AG04449 (cell line): ENCODE measurements around the gene CPLANE2.
"Not testable (repeated sequence)": the region's sequence is repeated elsewhere in the genome, so short reads cannot be mapped to it uniquely, and the experiment has no call there.

ENCODE experiments used
- CTCF ChIA-PET: fragments of 350-600 bp; formaldehyde crosslinking; extraction: SDS; loops from one replicate; lab custom pipeline; 2021; ENCODE audit warnings: antibody characterized with exemption; lab: Yijun Ruan, JAX
- POLR2A ChIA-PET: fragments of 400-600, 350-600 bp; formaldehyde crosslinking; extraction: SDS; loops from one replicate; lab custom pipeline; 2020; ENCODE audit warnings: antibody characterized with exemption, inconsistent platforms; lab: Yijun Ruan, JAX
- DNase-seq: peaks from one replicate; pipeline ENCODE4 v3.0.0-alpha.2; 2010; ENCODE audit warnings: low read depth, low spot score
- H3K4me3 ChIP-seq: 2 replicates; pipeline ENCODE4 v1.5.1; 2011; ENCODE audit warnings: low read depth, mild to moderate bottlenecking, control low read depth, low read length
- CTCF ChIP-seq: IDR thresholded peaks from one replicate; pipeline ENCODE4 v1.5.1; 2011; ENCODE audit warnings: mild to moderate bottlenecking, moderate library complexity, low read length, control low read depth, inconsistent platforms; ENCODE audit not compliant: insufficient read depth; ENCODE audit errors: missing control alignments

The CPLANE2 gene

GRCh38 chr1:16226490-16227179, 10.3 kb downstream of the CPLANE2 start:
- ChIA-PET POLR2A (no interaction called here), CTCF (interaction anchor here (1.9 kb wide), 1 partner anchor 145 kb away, joined by 7 read pairs; no protein-coding TSS in a partner anchor)
- no peak for DNase-seq
- H3K4me3 ChIP-seq, result peak overlapping the region; percentile 12
- no peak for TF ChIP-seq CTCF

- no peak for DNase-seq
- CTCF ChIA-PET, result interaction anchor here (1.9 kb wide), 1 partner anchor 144 kb away, joined by 7 read pairs; no protein-coding TSS in a partner anchor
- POLR2A ChIA-PET, result no interaction called here
- TF ChIP-seq CTCF, result no peak
- H3K4me3 ChIP-seq, result no peak overlapping the region
These were observed 10.9 kb downstream of the CPLANE2 start for GRCh38 chr1:16226129-16226489.

GRCh38 chr1:16224472-16224871, 12.5 kb downstream of the CPLANE2 start:
- no peak for DNase-seq
- H3K4me3 ChIP-seq, result no peak overlapping the region
- CTCF ChIA-PET, result interaction anchor here (1.1 kb wide), 1 partner anchor 146 kb away, joined by 3 read pairs; no protein-coding TSS in a partner anchor
- TF ChIP-seq CTCF, result no peak
- POLR2A ChIA-PET, result no interaction called here

GRCh38 chr1:16222716-16223115, 14.3 kb downstream of the CPLANE2 start:
- DNase-seq, H3K4me3 ChIP-seq, POLR2A ChIA-PET: not testable (repeated sequence)
- CTCF ChIA-PET, result interaction anchor here (0.7 to 1.4 kb wide), 3 partner anchors 21 to 84 kb away, joined by 3 to 4 read pairs (median 4); no protein-coding TSS in a partner anchor

GRCh38 chr1:16221499-16221898, 15.5 kb downstream of the CPLANE2 start:
- POLR2A ChIA-PET, result no interaction called here

GRCh38 chr1:16219968-16220500, 16.9 kb downstream of the CPLANE2 start:
- POLR2A ChIA-PET, result interaction anchor here (0.8 kb wide), 1 partner anchor 13 kb away, joined by 3 read pairs; no protein-coding TSS in a partner anchor

More at GRCh38 chr1:16221499-16221898, 15.5 kb downstream of the CPLANE2 start:
- no peak for TF ChIP-seq CTCF
- CTCF ChIA-PET, result interaction anchor here (1.2 to 1.3 kb wide), 3 partner anchors 11 to 32 kb away, joined by 3 to 4 read pairs (median 3); no protein-coding TSS in a partner anchor
- no peak overlapping the region for H3K4me3 ChIP-seq
- no peak for DNase-seq

More at GRCh38 chr1:16219968-16220500, 16.9 kb downstream of the CPLANE2 start:
- CTCF ChIA-PET, result interaction anchor here (1.3 to 2.7 kb wide), 2 partner anchors 132 to 138 kb away, joined by 5 to 7 read pairs; partner anchors contain the start of gene FBXO42
- no peak overlapping the region for H3K4me3 ChIP-seq
- no peak for DNase-seq
- no peak for TF ChIP-seq CTCF
